H1 (cell line): ENCODE results near the gene MUC5AC. TPM values are rescaled to one million over a fixed set of nuclear protein-coding genes. Genes with fewer than 3 reads are reported as not detected.

Experiments
- BRCA1 ChIP-seq: IDR thresholded peaks from 2 replicates; pipeline ENCODE4 v1.6.1; 2012; ENCODE audit warnings: low read depth, low read length, improper control_type of control experiment
- MAX ChIP-seq: IDR thresholded peaks from 2 replicates; pipeline ENCODE4 v1.6.1; 2012; ENCODE audit warnings: inconsistent platforms
- USF2 ChIP-seq: IDR thresholded peaks from 2 replicates; pipeline ENCODE4 v1.6.1; 2011; ENCODE audit warnings: low read length, improper control_type of control experiment
- polyA plus RNA-seq, 7 experiments: library from polyadenylated mRNA; depleted of rRNA in 3 of 7; stranded (reverse) in 5 of 7; unstranded in 2 of 7; fragments of >200 nt in 5 of 7; fragments of 200-250 nt in 2 of 7; gene quantifications; 1 replicate in 5 of 7; 2 replicates in 1 of 7; 4 replicates in 1 of 7; pipeline versions ENCODE4 v1.2.1 to v1.2.3, GENCODE V29; 2011 to 2013; ENCODE audit warnings: missing spikeins in 2 of 7, mixed read lengths in 2 of 7
- total RNA-seq: library from RNA; stranded (reverse); fragmentation: NEBNext Ultra II Directional; extraction: Animal tissue kit (Norgen Biotek cat#: 25700); gene quantifications from 2 replicates; pipeline ENCODE4 v1.2.1, GENCODE V29; 2021

The MUC5AC gene
- total and polyA plus RNA-seq, 2 of the 8 experiments (the other 6 are each of a cell fraction or from before 2014, with no cell fraction given), result not detected

DNA sequence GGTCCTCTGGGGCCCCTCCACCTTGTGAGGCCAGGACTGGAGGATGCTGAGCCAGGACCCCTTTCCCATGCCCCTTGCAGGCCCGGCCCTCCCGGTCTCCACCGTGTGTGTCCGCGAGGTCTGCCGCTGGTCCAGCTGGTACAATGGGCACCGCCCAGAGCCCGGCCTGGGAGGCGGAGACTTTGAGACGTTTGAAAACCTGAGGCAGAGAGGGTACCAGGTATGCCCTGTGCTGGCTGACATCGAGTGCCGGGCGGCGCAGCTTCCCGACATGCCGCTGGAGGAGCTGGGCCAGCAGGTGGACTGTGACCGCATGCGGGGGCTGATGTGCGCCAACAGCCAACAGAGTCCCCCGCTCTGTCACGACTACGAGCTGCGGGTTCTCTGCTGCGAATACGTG is 83.0 kb downstream of the MUC5AC start (continued):
- TF ChIP-seq USF2, result no peak
- TF ChIP-seq BRCA1, result no peak
- no peak for TF ChIP-seq MAX
